Activated CD4-positive, alpha-beta T cell treated with anti-CD3 and anti-CD28 coated beads for 36 hours (primary cell): Measurements from ENCODE around the gene FBXO45. TPM values are rescaled to one million over a fixed set of nuclear protein-coding genes. Genes with fewer than 3 reads are reported as not detected.
"Not testable (repeated sequence)": the region's sequence is repeated elsewhere in the genome, so short reads cannot be mapped to it uniquely, and the experiment has no call there.

Source experiments
- ATAC-seq: fragments of 200-7000 bp; cut with Tn5 transposase; one replicate; pipeline ENCODE4 v1.10.0; 2021; ENCODE audit warnings: mild to moderate bottlenecking, moderate library complexity
- CTCF ChIA-PET: fragments of 350-600 bp; sonication (Branson Sonifier 250); formaldehyde crosslinking; loops from one replicate; lab custom pipeline; 2021; ENCODE audit warnings: antibody characterized with exemption; lab: Charles Lee
- POLR2A ChIA-PET: fragments of 350-600 bp; sonication (Branson Sonifier 250); formaldehyde crosslinking; loops from one replicate; lab custom pipeline; 2021; ENCODE audit warnings: antibody characterized with exemption, inconsistent platforms; lab: Charles Lee
- DNase-seq: peaks from one replicate; pipeline ENCODE4 v3.0.0-alpha.2; 2020
- H3K27ac Mint-ChIP-seq: one replicate; pipeline ENCODE4 v1.8.0; 2021; ENCODE audit warnings: mixed read lengths
- H3K27me3 Mint-ChIP-seq: one replicate; pipeline ENCODE4 v1.8.0; 2021; ENCODE audit warnings: mixed read lengths
- H3K36me3 Mint-ChIP-seq: one replicate; pipeline ENCODE4 v1.8.0; 2021; ENCODE audit warnings: low read depth, mixed read lengths
- H3K4me1 Mint-ChIP-seq: one replicate; pipeline ENCODE4 v1.8.0; 2021; ENCODE audit warnings: mixed read lengths
- H3K4me3 Mint-ChIP-seq: one replicate; pipeline ENCODE4 v1.8.0; 2021; ENCODE audit warnings: mild to moderate bottlenecking, moderate library complexity, mixed read lengths
- H3K9me3 Mint-ChIP-seq: one replicate; pipeline ENCODE4 v1.8.0; 2021; ENCODE audit warnings: low read depth, mixed read lengths
- intact Hi-C, 2 experiments: fragments of 100-400 bp; cut with DNase I in 1 of 2; cut with micrococcal nuclease in 1 of 2; formaldehyde crosslinking; loops; one replicate each; pipeline versions ENCODE4 v1.14.2 to v1.15.1; 2022 to 2024; cut with DNase I, micrococcal nuclease
- total RNA-seq, 2 experiments: library from RNA; stranded (reverse); gene quantifications; one replicate each; pipeline ENCODE4 v1.2.3, GENCODE V29; 2021

FBXO45 gene
- total RNA-seq, 2 experiments from 2014 or later: 12.7 to 16.2 TPM

DNA sequence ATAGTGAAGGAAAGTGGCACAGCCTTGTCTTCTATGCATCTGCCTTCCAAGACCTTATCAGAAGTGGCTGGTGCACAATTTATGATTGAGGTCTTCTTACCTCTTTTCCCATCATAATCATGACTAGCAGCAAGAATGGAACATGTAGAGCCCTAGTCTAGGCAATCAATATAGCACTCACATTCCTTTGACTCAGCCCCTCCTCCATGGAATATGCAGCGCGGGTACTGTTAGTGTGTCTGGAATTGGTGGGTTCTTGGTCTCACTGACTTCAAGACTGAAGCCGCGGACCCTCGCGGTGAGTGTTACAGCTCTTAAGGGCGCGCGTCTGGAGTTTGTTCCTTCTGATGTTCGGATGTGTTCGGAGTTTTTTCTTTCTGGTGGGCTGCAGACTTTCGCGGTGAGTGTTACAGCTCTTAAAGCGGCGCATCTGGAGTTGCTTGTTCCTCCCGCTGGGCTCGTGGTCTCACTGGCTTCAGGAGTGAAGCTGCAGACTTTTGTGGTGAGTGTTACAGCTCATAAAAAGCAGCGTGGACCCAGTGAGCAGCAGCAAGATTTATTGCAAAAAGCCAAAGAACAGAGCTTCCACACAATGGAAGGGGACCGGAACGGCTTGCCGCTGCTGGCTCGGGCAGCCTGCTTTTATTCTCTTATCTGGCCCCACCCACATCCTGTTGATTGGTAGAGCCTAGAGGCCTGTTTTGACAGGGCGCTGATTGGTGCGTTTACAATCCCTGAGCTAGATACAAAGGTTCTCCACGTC, 29.7 kb downstream of the FBXO45 start:
- intact Hi-C loops, H3K36me3 Mint-ChIP-seq, H3K4me1 Mint-ChIP-seq, H3K27me3 Mint-ChIP-seq, H3K9me3 Mint-ChIP-seq, H3K27ac Mint-ChIP-seq: not testable (repeated sequence)
- POLR2A ChIA-PET: interaction anchor here (0.6 to 1.2 kb wide), 2 partner anchors 142 to 310 kb away, joined by 3 read pairs; partner anchors contain the start of gene PCYT1A
- CTCF ChIA-PET: interaction anchor here (0.6 to 1.5 kb wide), 6 partner anchors 9 to 344 kb away, joined by 3 to 5 read pairs (median 3); partner anchors contain the start of gene NCBP2
- DNase-seq (peak; percentile 56), ATAC-seq (peak; percentile 26)
- peak overlapping the region; percentile 65 for H3K4me3 Mint-ChIP-seq

DNA sequence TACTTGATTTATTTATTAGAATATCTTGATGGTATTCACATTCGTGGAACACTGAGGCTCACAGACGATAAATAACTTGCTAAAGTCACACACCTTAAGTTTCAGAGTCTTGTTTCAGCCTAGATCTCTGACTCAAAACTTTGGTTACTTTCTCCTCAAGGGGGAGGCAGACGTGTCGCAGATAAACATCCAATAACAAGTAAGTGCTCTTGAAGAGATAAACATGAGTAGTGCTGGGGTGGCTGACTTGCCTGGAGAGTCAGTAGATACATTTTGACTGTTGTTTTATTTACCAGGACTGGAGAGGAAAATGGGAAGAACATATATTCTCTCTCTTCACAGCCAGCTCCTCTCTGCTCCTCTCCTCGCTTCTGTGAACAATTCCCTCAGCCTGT, 31.3 kb downstream of the FBXO45 start:
- no peaks in the 10 kb centered on the region for H3K27me3 Mint-ChIP-seq
- H3K4me3 Mint-ChIP-seq: no peak overlapping the region
- ChIA-PET POLR2A (no interaction called here), CTCF (no interaction called here)
- intact Hi-C loops: loop anchor here (10.0 kb wide), 2 partner anchors 235 to 345 kb away; partner anchors contain the start of gene NCBP2 (in 1 of the 2)
- ATAC-seq (no peak), DNase-seq (no peak)
- no peaks in the 10 kb centered on the region for H3K9me3 Mint-ChIP-seq
- no peak overlapping the region for H3K27ac Mint-ChIP-seq
- H3K36me3 Mint-ChIP-seq: no peaks in the 10 kb centered on the region
- peaks cover 5% of the 10 kb centered on the region for H3K4me1 Mint-ChIP-seq

- ChIA-PET CTCF (no interaction called here), POLR2A (no interaction called here)
- no peak overlapping the region for H3K27ac Mint-ChIP-seq
- DNase-seq (no peak), ATAC-seq (no peak)
- peaks cover 6% of the 10 kb centered on the region for H3K4me1 Mint-ChIP-seq
- H3K36me3 Mint-ChIP-seq: no peaks in the 10 kb centered on the region
- H3K27me3 Mint-ChIP-seq: no peaks in the 10 kb centered on the region
- intact Hi-C loops: loop anchor here (10.0 kb wide), 2 partner anchors 234 to 344 kb away; partner anchors contain the start of gene NCBP2 (in 1 of the 2)
- H3K4me3 Mint-ChIP-seq: no peak overlapping the region
- H3K9me3 Mint-ChIP-seq: no peaks in the 10 kb centered on the region
Observed at GRCh38 chr3:196600359-196600758, 31.9 kb downstream of the FBXO45 start.

GRCh38 chr3:196602673-196603072, 34.2 kb downstream of the FBXO45 start:
- Mint-ChIP-seq H3K27ac (no peak overlapping the region), H3K9me3 (no peaks in the 10 kb centered on the region), H3K36me3 (no peaks in the 10 kb centered on the region), H3K27me3 (no peaks in the 10 kb centered on the region), H3K4me3 (no peak overlapping the region), H3K4me1 (peaks cover 6% of the 10 kb centered on the region)
- DNase-seq (no peak), ATAC-seq (no peak)
- ChIA-PET POLR2A (no interaction called here), CTCF (interaction anchor here (12.4 kb wide), 1 partner anchor 85 kb away, joined by 216 read pairs; no protein-coding TSS in a partner anchor)
- intact Hi-C loops: loop anchor here (10.0 kb wide), 2 partner anchors 232 to 342 kb away; partner anchors contain the start of gene NCBP2 (in 1 of the 2)

GRCh38 chr3:196603683-196604082, 35.2 kb downstream of the FBXO45 start:
- intact Hi-C loops: loop anchor here (10.0 kb wide), 2 partner anchors 231 to 341 kb away; partner anchors contain the start of gene NCBP2 (in 1 of the 2)
- H3K36me3 Mint-ChIP-seq: no peaks in the 10 kb centered on the region
- H3K27ac Mint-ChIP-seq: no peak overlapping the region
- ChIA-PET POLR2A (no interaction called here), CTCF (interaction anchor here (2.8 to 12.4 kb wide), 2 partner anchors 75 to 84 kb away, joined by 9 to 216 read pairs; no protein-coding TSS in a partner anchor)
- H3K4me1 Mint-ChIP-seq: peaks cover 6% of the 10 kb centered on the region
- H3K9me3 Mint-ChIP-seq: no peaks in the 10 kb centered on the region
- H3K4me3 Mint-ChIP-seq: no peak overlapping the region
- no peaks in the 10 kb centered on the region for H3K27me3 Mint-ChIP-seq
- no peak for DNase-seq
- no peak for ATAC-seq

DNA sequence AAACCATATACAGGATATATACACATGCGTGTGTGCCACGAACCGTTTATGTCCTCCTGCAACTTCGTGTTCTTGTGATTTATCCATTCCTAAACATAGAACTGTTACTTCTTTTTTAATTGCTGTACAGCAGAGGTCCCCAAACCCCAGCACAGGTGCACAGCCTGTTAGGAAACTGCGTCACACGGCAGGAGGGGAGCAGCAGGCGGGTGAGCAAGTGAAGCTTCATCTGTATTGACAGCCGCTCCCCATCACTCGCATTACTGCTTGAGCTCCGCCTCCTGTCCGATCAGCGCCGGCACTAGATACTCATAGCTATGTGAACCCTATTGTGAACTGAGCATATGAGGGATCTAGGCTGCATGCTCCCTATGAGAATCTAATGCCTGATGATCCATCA, 36.1 kb downstream of the FBXO45 start:
- Mint-ChIP-seq H3K27ac (no peak overlapping the region), H3K27me3 (no peaks in the 10 kb centered on the region), H3K4me1 (peaks cover 8% of the 10 kb centered on the region), H3K4me3 (no peak overlapping the region), H3K36me3 (no peaks in the 10 kb centered on the region), H3K9me3 (no peaks in the 10 kb centered on the region)
- ChIA-PET POLR2A (no interaction called here), CTCF (interaction anchor here (0.6 to 12.4 kb wide), 11 partner anchors 15 to 575 kb away, joined by 3 to 216 read pairs (median 3); no protein-coding TSS in a partner anchor)
- DNase-seq (peak; percentile 81), ATAC-seq (peak; percentile 82)
- intact Hi-C loops: loop anchor here (10.0 kb wide), 2 partner anchors 230 to 340 kb away; partner anchors contain the start of gene NCBP2 (in 1 of the 2)

GRCh38 chr3:196608693-196609092, 40.2 kb downstream of the FBXO45 start:
- Mint-ChIP-seq H3K9me3 (no peaks in the 10 kb centered on the region), H3K4me3 (no peak overlapping the region), H3K27me3 (no peaks in the 10 kb centered on the region), H3K36me3 (no peaks in the 10 kb centered on the region), H3K27ac (no peak overlapping the region), H3K4me1 (peaks cover 29% of the 10 kb centered on the region)
- CTCF ChIA-PET: interaction anchor here (0.7 to 12.4 kb wide), 19 partner anchors 13 to 356 kb away, joined by 3 to 216 read pairs (median 5); partner anchors contain the start of gene PAK2
- DNase-seq (no peak), ATAC-seq (no peak)
- POLR2A ChIA-PET: interaction anchor here (1.0 to 1.4 kb wide), 2 partner anchors 31 to 85 kb away, joined by 3 to 5 read pairs; partner anchors contain the start of gene NRROS
- intact Hi-C loops: loop anchor here (1.0 to 10.0 kb wide), 10 partner anchors 24 to 362 kb away; partner anchors contain the start of genes CEP19 (in 1 of the 2), FBXO45 (in 1 of the 2), NCBP2 (in 1 of the 2) and NRROS (in 1 of the 2)

- Mint-ChIP-seq H3K27ac (peak overlapping the region; percentile 76), H3K27me3 (no peaks in the 10 kb centered on the region), H3K9me3 (no peaks in the 10 kb centered on the region), H3K36me3 (no peaks in the 10 kb centered on the region), H3K4me3 (peak overlapping the region; percentile 39), H3K4me1 (peaks cover 28% of the 10 kb centered on the region)
- ATAC-seq: peak; percentile 93
- ChIA-PET POLR2A (interaction anchor here (0.7 to 1.4 kb wide), 3 partner anchors 31 to 85 kb away, joined by 3 to 5 read pairs (median 3); partner anchors contain the start of genes FBXO45, NRROS and WDR53), CTCF (interaction anchor here (0.5 to 12.4 kb wide), 33 partner anchors 9 to 208 kb away, joined by 3 to 216 read pairs (median 4); partner anchors contain the start of gene PAK2)
- intact Hi-C loops: loop anchor here (1.0 to 10.0 kb wide), 10 partner anchors 23 to 361 kb away; partner anchors contain the start of genes CEP19 (in 1 of the 2), FBXO45 (in 1 of the 2), NCBP2 (in 1 of the 2) and NRROS (in 1 of the 2)
- peak; percentile 98 for DNase-seq
Observed at GRCh38 chr3:196609343-196609775, 40.9 kb downstream of the FBXO45 start.

DNA sequence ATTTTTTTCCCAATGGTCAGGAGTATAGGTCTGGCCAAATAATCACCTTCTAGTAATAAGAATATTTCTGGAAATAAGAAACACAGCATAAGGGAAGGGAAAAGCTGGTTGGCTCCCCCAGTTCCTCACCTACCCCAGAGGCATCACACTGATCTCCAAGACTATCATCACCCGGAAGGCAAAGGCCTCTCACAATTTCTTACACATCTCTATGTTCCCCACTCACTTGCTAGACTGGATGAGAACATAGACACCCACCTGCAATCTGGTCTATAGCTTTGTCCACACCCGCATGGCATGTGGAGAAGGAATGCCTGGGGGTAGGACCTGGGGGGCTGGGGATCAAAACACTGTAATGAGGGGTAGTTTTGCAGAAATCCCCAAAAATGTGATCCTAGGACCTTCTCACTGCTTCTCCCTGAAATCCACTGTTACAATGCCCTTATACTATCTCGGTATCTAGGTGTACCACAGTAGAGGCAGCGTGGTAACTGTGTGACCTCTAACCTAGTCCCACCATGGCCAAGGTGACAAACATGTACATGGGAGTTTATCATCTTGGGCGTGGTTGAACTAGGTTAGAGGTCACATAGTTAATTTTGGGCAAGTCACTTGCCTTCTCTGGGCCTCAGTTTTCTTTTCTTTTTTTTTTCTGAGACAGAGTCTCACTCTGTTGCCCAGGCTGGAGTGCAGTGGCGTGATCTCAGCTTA, 41.5 kb downstream of the FBXO45 start:
- H3K4me3 Mint-ChIP-seq: peak overlapping the region; percentile 39
- H3K9me3 Mint-ChIP-seq: no peaks in the 10 kb centered on the region
- peak overlapping the region; percentile 76 for H3K27ac Mint-ChIP-seq
- intact Hi-C loops: loop anchor here (1.0 to 10.0 kb wide), 11 partner anchors 22 to 360 kb away; partner anchors contain the start of genes CEP19 (in 1 of the 2), FBXO45 (in 1 of the 2), NCBP2 (in 1 of the 2) and NRROS (in 1 of the 2)
- DNase-seq (no peak), ATAC-seq (peak; percentile 37)
- ChIA-PET CTCF (interaction anchor here (0.5 to 12.4 kb wide), 33 partner anchors 8 to 335 kb away, joined by 3 to 216 read pairs (median 4); no protein-coding TSS in a partner anchor), POLR2A (interaction anchor here (0.7 to 1.4 kb wide), 3 partner anchors 30 to 84 kb away, joined by 3 to 5 read pairs (median 3); partner anchors contain the start of genes FBXO45, NRROS and WDR53)
- no peaks in the 10 kb centered on the region for H3K27me3 Mint-ChIP-seq
- H3K36me3 Mint-ChIP-seq: no peaks in the 10 kb centered on the region
- peaks cover 23% of the 10 kb centered on the region for H3K4me1 Mint-ChIP-seq

- intact Hi-C loops: loop anchor here in 1 of 2 experiments (2.0 kb wide), 1 partner anchor 29 kb away; no protein-coding TSS in a partner anchor
- POLR2A ChIA-PET: interaction anchor here (0.8 kb wide), 1 partner anchor 84 kb away, joined by 3 read pairs; no protein-coding TSS in a partner anchor
- DNase-seq: peak; percentile 37
- H3K4me3 Mint-ChIP-seq: peak overlapping the region; percentile 1
- no peaks in the 10 kb centered on the region for H3K36me3 Mint-ChIP-seq
- peak overlapping the region; percentile 58 for H3K27ac Mint-ChIP-seq
- peak; percentile 20 for ATAC-seq
- peaks cover 23% of the 10 kb centered on the region for H3K4me1 Mint-ChIP-seq
- no peaks in the 10 kb centered on the region for H3K9me3 Mint-ChIP-seq
- CTCF ChIA-PET: interaction anchor here (0.7 to 12.4 kb wide), 9 partner anchors 18 to 128 kb away, joined by 3 to 216 read pairs (median 4); partner anchors contain the start of gene PAK2
- no peaks in the 10 kb centered on the region for H3K27me3 Mint-ChIP-seq
Observed at GRCh38 chr3:196611761-196612483, 43.5 kb downstream of the FBXO45 start.
